ENCODE data around the gene PCA3.
"Not testable (repeated sequence)": the region's sequence is repeated elsewhere in the genome, so short reads cannot be mapped to it uniquely, and the experiment has no call there.

The PCA3 gene

DNA sequence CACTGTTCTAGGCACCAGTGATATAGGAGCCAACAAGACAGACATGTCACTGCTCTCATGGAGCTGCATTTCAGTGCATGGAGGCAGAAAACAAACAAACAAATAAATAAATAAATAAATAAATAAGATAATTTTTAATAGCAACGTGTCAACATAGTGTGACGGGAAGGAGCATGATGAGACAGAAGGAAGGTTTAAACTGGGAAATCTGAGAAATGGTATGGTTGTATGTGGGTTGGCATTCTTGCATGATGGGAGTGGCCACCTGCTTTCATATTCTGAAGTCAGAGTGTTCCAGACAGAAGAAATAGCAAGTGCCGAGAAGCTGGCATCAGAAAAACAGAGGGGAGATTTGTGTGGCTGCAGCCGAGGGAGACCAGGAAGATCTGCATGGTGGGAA is at the start of gene PCA3:
Gene PCA3, plus strand, starts transcription at position 301 of the 400 bp plus-strand sequence.
- no peak within 1 kb of the TSS for H3K4me3 ChIP-seq (ENCODE audit: low read depth, low read length)

GRCh38 chr9:76716085-76716672 is 48.1 kb upstream of the PCA3 start:
- no peak overlapping the region for H3K4me3 ChIP-seq (ENCODE audit: low read depth, low read length)

DNA sequence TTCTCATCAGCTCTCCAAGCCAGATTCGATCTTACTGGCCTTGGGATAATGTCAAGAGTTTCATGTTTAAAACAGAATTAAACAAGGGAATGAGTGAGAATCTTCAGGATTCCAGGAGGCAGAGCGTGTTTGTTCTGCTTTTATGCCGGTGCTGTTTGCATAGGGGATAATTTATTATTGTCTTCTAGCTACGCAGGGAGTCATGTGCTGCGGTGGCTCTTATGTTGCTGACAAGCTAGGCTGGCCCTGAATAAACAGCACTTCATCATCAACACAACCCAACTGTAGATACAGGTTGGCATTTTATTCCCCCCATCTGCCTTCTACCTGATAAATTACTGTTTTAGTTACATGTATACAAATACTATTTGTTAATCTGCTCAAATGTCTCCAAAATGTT is 47.1 kb upstream of the PCA3 start:
- no peak overlapping the region for H3K4me3 ChIP-seq (ENCODE audit: low read depth, low read length)

DNA sequence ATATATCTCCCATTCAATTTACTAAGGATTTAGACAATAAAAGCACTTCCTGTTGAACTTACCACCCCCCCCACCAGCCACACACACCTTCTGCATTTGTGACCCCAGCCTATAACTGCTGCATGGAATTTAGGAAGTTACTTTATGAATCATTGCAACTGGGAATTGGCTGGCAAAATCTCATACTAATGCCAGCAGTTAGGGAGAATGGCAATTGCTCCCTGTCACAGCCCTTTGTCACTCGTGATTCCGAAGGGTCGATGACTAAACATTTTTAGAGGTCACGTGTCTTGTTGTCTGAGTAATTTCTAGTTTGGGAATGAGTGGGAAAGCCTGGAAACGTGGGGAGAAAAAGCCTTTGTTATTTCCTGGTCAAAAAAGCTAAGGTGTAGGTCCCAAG is 46.6 kb upstream of the PCA3 start:
- H3K4me3 ChIP-seq (ENCODE audit: low read depth, low read length), result no peak overlapping the region

- H3K4me3 ChIP-seq (ENCODE audit: low read depth, low read length), result no peak overlapping the region
Measured at GRCh38 chr9:76718166-76718565, 46.1 kb upstream of the PCA3 start.

DNA sequence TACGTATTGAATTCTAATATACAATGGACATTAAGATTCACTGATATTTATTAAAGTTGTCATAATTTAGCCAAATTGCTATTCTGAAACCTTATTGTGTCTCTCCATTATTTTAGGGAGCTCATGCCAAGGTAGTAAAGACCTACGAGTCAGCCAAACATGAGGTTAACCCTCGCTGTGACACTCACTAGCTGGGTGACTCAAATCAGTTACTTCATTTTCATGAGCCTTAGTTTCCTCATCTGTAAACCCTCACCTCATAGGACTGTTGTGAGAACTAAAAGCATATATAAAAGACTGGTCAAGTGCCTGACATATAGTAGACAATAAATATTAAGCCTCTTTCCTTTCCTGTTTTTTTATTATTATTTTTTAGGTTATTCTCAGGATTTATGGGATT is 44.0 kb upstream of the PCA3 start:
- no peak overlapping the region for H3K4me3 ChIP-seq (ENCODE audit: low read depth, low read length)

GRCh38 chr9:76725011-76725546 is 39.2 kb upstream of the PCA3 start:
- no peak overlapping the region for H3K4me3 ChIP-seq (ENCODE audit: low read depth, low read length)

DNA sequence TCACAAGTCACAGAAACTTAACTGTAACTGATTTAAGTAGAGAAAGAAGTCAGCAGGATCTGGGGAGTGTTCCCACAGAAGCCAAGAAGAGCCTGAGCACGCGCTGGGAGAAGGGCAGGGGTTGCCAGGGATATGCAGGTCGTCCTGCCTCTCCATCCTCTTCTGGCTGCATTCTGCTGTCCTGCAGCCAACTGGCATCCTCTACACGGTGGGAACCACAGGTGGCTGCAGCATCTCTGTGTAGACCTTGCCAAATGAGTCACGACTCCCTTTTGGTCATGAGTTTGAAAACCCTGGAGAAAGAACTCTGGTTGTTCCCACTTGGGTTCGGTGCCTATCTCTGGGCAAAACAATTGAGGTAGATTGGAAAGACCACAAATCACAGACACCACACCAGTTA is 38.4 kb upstream of the PCA3 start:
- no peak overlapping the region for H3K4me3 ChIP-seq (ENCODE audit: low read depth, low read length)

DNA sequence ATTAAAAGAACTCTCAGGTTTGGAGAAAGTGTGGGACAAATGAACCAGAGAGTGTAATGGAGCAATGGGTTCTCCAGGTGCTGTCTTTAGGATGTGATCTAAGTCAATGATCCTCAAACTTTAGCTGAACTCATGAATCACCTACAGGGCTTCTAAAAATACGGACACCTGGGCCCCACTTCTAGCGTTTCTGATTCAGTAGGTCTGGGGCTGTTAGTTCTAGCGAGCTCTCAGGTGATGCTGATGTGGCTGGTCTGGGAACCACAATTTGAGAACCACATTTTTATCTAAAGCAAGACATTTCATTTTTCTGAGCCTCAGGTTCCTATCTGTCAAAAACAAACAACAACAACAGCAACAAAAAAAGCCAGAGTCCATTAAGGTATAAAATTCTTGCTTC is 35.1 kb upstream of the PCA3 start:
- H3K4me3 ChIP-seq (ENCODE audit: low read depth, low read length), result no peak overlapping the region

GRCh38 chr9:76729980-76730737 is 34.1 kb upstream of the PCA3 start:
- H3K4me3 ChIP-seq (ENCODE audit: low read depth, low read length), result no peak overlapping the region

DNA sequence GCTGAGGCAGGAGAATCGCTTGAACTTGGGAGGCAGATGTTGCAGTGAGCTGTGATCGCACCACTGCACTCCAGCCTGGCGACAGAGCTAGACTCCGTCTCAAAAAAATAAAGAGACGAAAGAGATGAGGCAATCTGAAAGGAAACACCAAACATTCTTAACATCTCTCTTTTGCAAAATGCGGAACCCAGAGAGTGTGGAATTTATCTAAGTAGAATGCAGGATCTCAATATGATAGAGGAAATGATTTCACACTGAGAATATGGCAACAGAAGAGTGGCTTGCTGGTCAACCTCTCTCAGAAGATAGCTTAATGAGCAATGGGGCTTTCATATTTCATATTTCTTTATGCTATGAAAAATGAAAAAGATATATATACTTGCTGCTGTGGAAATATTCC is 33.4 kb upstream of the PCA3 start:
- no peak overlapping the region for H3K4me3 ChIP-seq (ENCODE audit: low read depth, low read length)

GRCh38 chr9:76732341-76732958 is 31.8 kb upstream of the PCA3 start:
- H3K4me3 ChIP-seq (ENCODE audit: low read depth, low read length), result no peak overlapping the region

DNA sequence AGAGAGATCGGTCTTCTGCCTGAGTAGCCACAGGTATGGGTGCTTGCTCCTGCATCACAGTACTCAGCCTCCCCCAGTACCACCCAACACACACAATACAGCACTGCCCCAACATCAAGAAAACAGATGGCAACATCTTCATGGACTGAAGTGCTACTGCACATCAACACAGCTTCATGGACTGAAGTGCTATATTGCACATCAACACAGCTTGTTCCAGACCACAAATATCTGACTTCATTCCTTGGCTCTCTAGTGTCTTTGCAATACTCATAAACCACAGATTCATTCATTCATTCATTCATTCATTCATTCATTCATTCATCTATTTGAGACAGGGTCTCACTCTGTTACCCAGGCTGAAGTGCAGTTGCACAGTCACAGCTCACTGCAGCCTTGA is 31.1 kb upstream of the PCA3 start:
- H3K4me3 ChIP-seq (ENCODE audit: low read depth, low read length), result no peak overlapping the region

GRCh38 chr9:76734716-76735115 is 29.5 kb upstream of the PCA3 start:
- H3K4me3 ChIP-seq (ENCODE audit: low read depth, low read length), result no peak overlapping the region

- no peak overlapping the region for H3K4me3 ChIP-seq (ENCODE audit: low read depth, low read length)
Measured at GRCh38 chr9:76737154-76737902, 26.9 kb upstream of the PCA3 start.

GRCh38 chr9:76738402-76738801 is 25.8 kb upstream of the PCA3 start:
- no peak overlapping the region for H3K4me3 ChIP-seq (ENCODE audit: low read depth, low read length)

DNA sequence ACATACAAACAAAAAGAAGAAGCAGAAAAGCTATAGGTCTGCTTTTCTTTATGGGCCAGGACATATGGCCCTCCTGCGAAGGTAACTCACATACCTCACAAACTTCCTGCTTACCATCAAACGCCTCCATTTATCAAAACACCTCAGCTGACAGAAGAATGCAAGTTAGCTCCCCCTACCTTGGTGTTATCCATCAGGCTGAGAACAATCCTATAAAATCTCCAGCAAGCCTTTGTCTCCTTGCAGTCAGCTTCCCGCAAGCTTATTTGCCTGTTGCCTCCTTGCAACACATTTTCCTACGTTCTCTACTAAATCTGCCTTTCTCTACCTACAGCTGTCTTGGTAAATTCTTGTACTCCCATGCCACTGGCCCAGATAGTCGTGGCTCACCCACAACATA is 22.7 kb upstream of the PCA3 start:
- H3K4me3 ChIP-seq (ENCODE audit: low read depth, low read length), result no peak overlapping the region

DNA sequence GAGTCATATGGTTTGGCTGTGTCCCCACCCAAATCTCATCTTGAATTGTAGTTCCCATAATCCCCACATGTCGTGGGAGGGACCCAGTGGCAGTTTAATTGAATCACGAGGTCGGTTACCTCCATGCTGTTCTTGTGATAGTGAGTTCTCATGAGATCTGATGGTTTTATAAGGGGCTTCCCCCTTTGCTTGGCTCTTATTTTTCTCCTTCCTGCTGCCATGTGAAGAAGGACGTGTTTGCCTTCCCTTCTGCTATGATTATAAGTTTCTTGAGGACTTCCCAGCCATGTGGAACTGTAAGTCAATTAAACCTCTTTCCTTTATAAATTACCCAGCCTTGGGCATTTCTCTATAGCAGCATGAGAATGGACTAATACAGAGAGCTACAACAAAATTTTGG is 21.3 kb upstream of the PCA3 start:
- not testable (repeated sequence) for H3K4me3 ChIP-seq (ENCODE audit: low read depth, low read length)

- no peak overlapping the region for H3K4me3 ChIP-seq (ENCODE audit: low read depth, low read length)
Measured at GRCh38 chr9:76743931-76744330, 20.3 kb upstream of the PCA3 start.

GRCh38 chr9:76744336-76744735 is 19.9 kb upstream of the PCA3 start:
- H3K4me3 ChIP-seq (ENCODE audit: low read depth, low read length), result no peak overlapping the region

DNA sequence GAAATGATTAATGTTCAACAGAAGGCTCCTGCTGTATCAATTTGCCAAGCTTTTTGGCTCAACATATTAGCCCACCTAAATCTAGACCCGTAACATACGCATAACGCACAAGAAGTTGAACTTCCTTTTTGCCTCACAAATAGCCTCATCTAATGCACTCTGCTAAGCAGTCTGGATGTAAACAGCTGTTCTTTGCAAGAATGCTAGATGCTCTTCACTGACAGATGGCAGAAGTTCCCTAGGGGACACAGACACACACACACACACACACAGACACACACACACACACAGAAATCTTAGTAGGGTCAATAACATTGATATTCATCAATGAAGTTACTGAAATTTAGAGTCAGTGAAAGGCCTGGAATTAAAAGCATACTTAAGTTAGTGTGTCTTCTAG is 13.2 kb upstream of the PCA3 start:
- no peak overlapping the region for H3K4me3 ChIP-seq (ENCODE audit: low read depth, low read length)

GRCh38 chr9:76756268-76756640 is 8.0 kb upstream of the PCA3 start:
- no peak overlapping the region for H3K4me3 ChIP-seq (ENCODE audit: low read depth, low read length)

Data from iPS-11a (cell line).